IMR-90 (cell line): ENCODE data around the gene CHD9.

Experiments
- POLR2A ChIP-seq: IDR thresholded peaks from 2 replicates; pipeline ENCODE4 v1.6.1; 2012; ENCODE audit warnings: mild to moderate bottlenecking, low read depth, low read length
- RFX5 ChIP-seq: IDR thresholded peaks from 2 replicates; pipeline ENCODE4 v1.8.0; 2012; ENCODE audit warnings: low read depth, mild to moderate bottlenecking, low read length, moderate library complexity
- TF ChIP-seq, protein P1 (sequence below): conservative IDR thresholded peaks from 2 replicates; pipeline ENCODE4 v1.5.1; 2012; ENCODE audit warnings: mild to moderate bottlenecking, low read depth, low read length, improper control_type of control experiment

DNA sequence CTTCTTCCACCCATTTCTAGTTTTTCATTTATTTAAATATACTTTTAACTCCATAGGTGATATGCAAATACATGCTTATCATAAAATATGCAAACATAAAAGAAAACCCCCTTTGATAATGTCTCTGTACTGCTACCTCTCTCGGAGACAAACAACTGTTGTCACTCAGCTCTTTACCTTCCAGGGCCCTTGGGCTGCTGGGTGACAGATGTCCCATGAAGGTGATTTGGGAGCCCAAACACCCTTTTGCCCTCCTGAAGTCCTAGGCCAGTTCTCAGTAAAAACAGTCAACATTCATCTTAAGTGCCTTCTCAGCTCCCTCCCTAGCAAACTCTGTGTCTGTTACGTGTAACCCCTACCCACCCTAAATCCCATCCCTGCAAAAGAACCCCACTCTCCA is 37.5 kb downstream of the CHD9 start:
- TF ChIP-seq POLR2A (no peak), RFX5 (no peak)
- TF ChIP-seq, protein P1, sequence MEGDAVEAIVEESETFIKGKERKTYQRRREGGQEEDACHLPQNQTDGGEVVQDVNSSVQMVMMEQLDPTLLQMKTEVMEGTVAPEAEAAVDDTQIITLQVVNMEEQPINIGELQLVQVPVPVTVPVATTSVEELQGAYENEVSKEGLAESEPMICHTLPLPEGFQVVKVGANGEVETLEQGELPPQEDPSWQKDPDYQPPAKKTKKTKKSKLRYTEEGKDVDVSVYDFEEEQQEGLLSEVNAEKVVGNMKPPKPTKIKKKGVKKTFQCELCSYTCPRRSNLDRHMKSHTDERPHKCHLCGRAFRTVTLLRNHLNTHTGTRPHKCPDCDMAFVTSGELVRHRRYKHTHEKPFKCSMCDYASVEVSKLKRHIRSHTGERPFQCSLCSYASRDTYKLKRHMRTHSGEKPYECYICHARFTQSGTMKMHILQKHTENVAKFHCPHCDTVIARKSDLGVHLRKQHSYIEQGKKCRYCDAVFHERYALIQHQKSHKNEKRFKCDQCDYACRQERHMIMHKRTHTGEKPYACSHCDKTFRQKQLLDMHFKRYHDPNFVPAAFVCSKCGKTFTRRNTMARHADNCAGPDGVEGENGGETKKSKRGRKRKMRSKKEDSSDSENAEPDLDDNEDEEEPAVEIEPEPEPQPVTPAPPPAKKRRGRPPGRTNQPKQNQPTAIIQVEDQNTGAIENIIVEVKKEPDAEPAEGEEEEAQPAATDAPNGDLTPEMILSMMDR: no peak
